Tibial nerve (tissue), 4 donors: ENCODE measurements around the gene DPY19L1. TPM values are rescaled to one million over a fixed set of nuclear protein-coding genes. Genes with fewer than 3 reads are reported as not detected.
"Not testable (repeated sequence)": the region's sequence is repeated elsewhere in the genome, so short reads cannot be mapped to it uniquely, and the experiment has no call there.

Experiments used
- DNase-seq, 2 donors: peaks; one replicate each; pipeline ENCODE4 v3.0.0-alpha.2; 2019; ENCODE audit warnings: low spot score in 2 of 2
- H3K27ac ChIP-seq, 4 donors: fragments of 200-600 bp; sonication (generic) in 3 of 4; one replicate each; pipeline ENCODE4 v1.5.1; 2017 to 2019; ENCODE audit warnings: mild to moderate bottlenecking in 1 of 4
- H3K27me3 ChIP-seq, 2 donors: fragments of 200-600 bp; sonication (generic) in 1 of 2; one replicate each; pipeline versions ENCODE4 v1.5.1 to v1.6.0; 2017 to 2019
- H3K36me3 ChIP-seq, 3 donors: fragments of 200-600 bp; sonication (generic); one replicate each; pipeline ENCODE4 v1.5.1; 2018 to 2019
- H3K4me1 ChIP-seq, 4 donors: fragments of 200-600 bp; sonication (generic) in 3 of 4; one replicate each; pipeline ENCODE4 v1.5.1; 2017 to 2019
- H3K4me3 ChIP-seq, 4 donors: fragments of 200-600 bp; sonication (generic) in 3 of 4; one replicate each; pipeline ENCODE4 v1.5.1; 2017 to 2019; ENCODE audit warnings: mild to moderate bottlenecking in 1 of 4, moderate library complexity in 1 of 4
- H3K9me3 ChIP-seq, 4 donors: fragments of 200-600 bp; sonication (generic) in 3 of 4; one replicate each; pipeline ENCODE4 v1.5.1; 2017 to 2019
- EP300 ChIP-seq, 2 donors: sonication (generic); formaldehyde crosslinking; IDR thresholded peaks; one replicate each; pipeline ENCODE4 v1.6.1; 2017; ENCODE audit warnings: antibody characterized with exemption in 2 of 2, mild to moderate bottlenecking in 1 of 2
- POLR2A ChIP-seq, 2 donors: fragments of 450-650 bp; IDR thresholded peaks; one replicate each; pipeline ENCODE4 v1.6.1; 2017; ENCODE audit warnings: antibody characterized with exemption in 2 of 2, mild to moderate bottlenecking in 2 of 2, moderate library complexity in 2 of 2
- WGBS, 2 donors: methylation state at CpG; one replicate each; pipeline ENCODE4 v1.1.5; 2018; 5-methylcytosine and 5-hydroxymethylcytosine counted together
- total RNA-seq, 4 donors: library from RNA; depleted of rRNA; stranded (reverse); fragments of >200 nt; gene quantifications; one replicate each; pipeline ENCODE4 v1.1.0, GENCODE V29; 2016
- TF ChIP-seq, protein P1 (sequence below), 5 experiments: fragments of 200-600 bp in 3 of 5; fragments of 450-650 bp in 2 of 5; sonication (generic) in 3 of 5; IDR thresholded peaks; one replicate each; pipeline ENCODE4 v1.5.1; 2016 to 2019; ENCODE audit warnings: antibody characterized with exemption in 5 of 5, mild to moderate bottlenecking in 3 of 5, moderate library complexity in 2 of 5

DPY19L1 gene
- total RNA-seq, 4 donors from 2014 or later, result 11.1 to 14.0 (median 12.7) TPM

- Histone ChIP-seq H3K4me1 (no peaks in the 10 kb centered on the region), H3K27me3 (no peaks in the 10 kb centered on the region), H3K4me3 (no peak overlapping the region), H3K27ac (no peak overlapping the region), H3K36me3 (no peaks in the 10 kb centered on the region), H3K9me3 (peaks cover 0 to 7% (median 0%) of the 10 kb centered on the region in 4 donors)
- no peak for DNase-seq
- WGBS, 2 donors, result 58 to 59% methylated on average over 4 of the region's 4 CpGs
- TF ChIP-seq EP300 (IDR thresholded peaks at IDR 0.05) (no peak), POLR2A (IDR thresholded peaks at IDR 0.05) (no peak)
- TF ChIP-seq, protein P1, sequence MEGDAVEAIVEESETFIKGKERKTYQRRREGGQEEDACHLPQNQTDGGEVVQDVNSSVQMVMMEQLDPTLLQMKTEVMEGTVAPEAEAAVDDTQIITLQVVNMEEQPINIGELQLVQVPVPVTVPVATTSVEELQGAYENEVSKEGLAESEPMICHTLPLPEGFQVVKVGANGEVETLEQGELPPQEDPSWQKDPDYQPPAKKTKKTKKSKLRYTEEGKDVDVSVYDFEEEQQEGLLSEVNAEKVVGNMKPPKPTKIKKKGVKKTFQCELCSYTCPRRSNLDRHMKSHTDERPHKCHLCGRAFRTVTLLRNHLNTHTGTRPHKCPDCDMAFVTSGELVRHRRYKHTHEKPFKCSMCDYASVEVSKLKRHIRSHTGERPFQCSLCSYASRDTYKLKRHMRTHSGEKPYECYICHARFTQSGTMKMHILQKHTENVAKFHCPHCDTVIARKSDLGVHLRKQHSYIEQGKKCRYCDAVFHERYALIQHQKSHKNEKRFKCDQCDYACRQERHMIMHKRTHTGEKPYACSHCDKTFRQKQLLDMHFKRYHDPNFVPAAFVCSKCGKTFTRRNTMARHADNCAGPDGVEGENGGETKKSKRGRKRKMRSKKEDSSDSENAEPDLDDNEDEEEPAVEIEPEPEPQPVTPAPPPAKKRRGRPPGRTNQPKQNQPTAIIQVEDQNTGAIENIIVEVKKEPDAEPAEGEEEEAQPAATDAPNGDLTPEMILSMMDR (IDR thresholded peaks at IDR 0.05), result no peak
These were observed 136.3 kb downstream of the DPY19L1 start for GRCh38 chr7:34900891-34901513.

DNA sequence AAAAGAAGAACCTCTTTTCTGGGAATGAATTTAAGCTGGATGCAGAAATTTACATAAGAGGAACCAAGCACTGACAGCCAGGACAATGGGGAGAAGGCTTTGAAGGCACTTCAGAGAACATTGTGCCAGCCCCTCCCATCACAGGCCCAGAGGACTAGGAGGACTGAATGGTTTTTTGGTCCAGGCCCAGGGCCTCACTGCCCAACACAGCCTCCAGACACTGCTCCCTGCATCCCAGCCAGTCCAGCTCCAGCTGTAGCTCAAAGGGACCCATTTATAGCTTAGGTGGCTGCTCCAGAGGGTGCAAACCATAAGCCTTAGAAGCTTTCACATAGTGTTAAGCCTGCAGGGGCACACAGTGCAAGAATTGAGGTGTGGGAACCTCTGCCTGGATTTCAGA lies 142.1 kb downstream of the DPY19L1 start:
- no peak for DNase-seq
- Histone ChIP-seq H3K4me3 (no peak overlapping the region), H3K27me3 (no peaks in the 10 kb centered on the region), H3K4me1 (no peaks in the 10 kb centered on the region), H3K9me3 (peaks cover 0 to 30% (median 0%) of the 10 kb centered on the region in 4 donors), H3K36me3 (no peaks in the 10 kb centered on the region), H3K27ac (no peak overlapping the region)
- TF ChIP-seq EP300 (IDR thresholded peaks at IDR 0.05), result no peak
- TF ChIP-seq, protein P1 (IDR thresholded peaks at IDR 0.05), result no peak

- peaks cover 0 to 19% (median 0%) of the 10 kb centered on the region in 4 donors for H3K9me3 ChIP-seq
- no peaks in the 10 kb centered on the region for H3K4me1 ChIP-seq
- H3K27me3 ChIP-seq, result no peaks in the 10 kb centered on the region
- 64 to 88% methylated on average over 1 of the region's 1 CpG for WGBS, 2 donors
- H3K27ac ChIP-seq, result no peak overlapping the region
- DNase-seq, result no peak
- TF ChIP-seq, protein P1 (IDR thresholded peaks at IDR 0.05), result no peak
- no peak for TF ChIP-seq POLR2A (IDR thresholded peaks at IDR 0.05)
- TF ChIP-seq EP300 (IDR thresholded peaks at IDR 0.05), result no peak
- H3K4me3 ChIP-seq, result no peak overlapping the region
- H3K36me3 ChIP-seq, result no peaks in the 10 kb centered on the region
These were observed 147.3 kb downstream of the DPY19L1 start for GRCh38 chr7:34889951-34890350.

GRCh38 chr7:34886856-34887255 lies 150.4 kb downstream of the DPY19L1 start:
- TF ChIP-seq EP300 (IDR thresholded peaks at IDR 0.05) (no peak), POLR2A (IDR thresholded peaks at IDR 0.05) (no peak)
- TF ChIP-seq, protein P1 (IDR thresholded peaks at IDR 0.05), result no peak
- DNase-seq, result no peak
- H3K4me1 ChIP-seq, result no peaks in the 10 kb centered on the region
- H3K9me3 ChIP-seq, result peaks cover 0 to 32% (median 0%) of the 10 kb centered on the region in 4 donors
- no peak overlapping the region for H3K4me3 ChIP-seq
- no peaks in the 10 kb centered on the region for H3K36me3 ChIP-seq
- H3K27me3 ChIP-seq, result no peaks in the 10 kb centered on the region
- H3K27ac ChIP-seq, result no peak overlapping the region

DNA sequence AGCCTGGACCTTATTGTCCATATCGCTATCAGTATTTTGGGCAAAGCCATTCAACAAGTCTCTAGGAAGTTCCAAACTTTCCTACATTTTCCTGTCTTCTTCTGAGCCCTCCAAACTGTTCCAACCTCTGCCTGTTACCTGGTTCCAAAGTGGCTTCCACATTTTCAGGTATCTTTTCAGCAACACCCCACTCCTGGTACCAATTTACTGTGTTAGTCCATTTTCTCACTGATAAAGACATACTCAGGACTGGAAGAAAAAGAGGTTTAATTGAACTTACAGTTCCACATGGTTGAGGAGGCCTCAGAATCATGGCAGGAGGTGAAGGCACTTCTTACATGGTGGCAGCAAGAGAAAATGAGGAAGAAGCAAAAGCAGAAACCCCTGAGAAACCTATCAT lies 153.4 kb downstream of the DPY19L1 start:
- H3K9me3 ChIP-seq, result peaks cover 0 to 32% (median 0%) of the 10 kb centered on the region in 4 donors
- H3K27ac ChIP-seq, H3K27me3 ChIP-seq, H3K4me3 ChIP-seq, H3K36me3 ChIP-seq, DNase-seq, H3K4me1 ChIP-seq: not testable (repeated sequence)
- 91 to 100% methylated on average over 1 of the region's 1 CpG for WGBS, 2 donors

GRCh38 chr7:34879871-34880270 lies 157.4 kb downstream of the DPY19L1 start:
- H3K4me1 ChIP-seq, result no peaks in the 10 kb centered on the region
- H3K9me3 ChIP-seq, result peaks cover 0 to 26% (median 0%) of the 10 kb centered on the region in 4 donors
- WGBS, 2 donors, result 70 to 86% methylated on average over 2 of the region's 2 CpGs
- TF ChIP-seq, protein P1 (IDR thresholded peaks at IDR 0.05), result no peak
- no peak overlapping the region for H3K4me3 ChIP-seq
- no peak for DNase-seq
- no peak overlapping the region for H3K27ac ChIP-seq
- no peaks in the 10 kb centered on the region for H3K36me3 ChIP-seq
- no peaks in the 10 kb centered on the region for H3K27me3 ChIP-seq

GRCh38 chr7:34878944-34879735 lies 158.1 kb downstream of the DPY19L1 start:
- 43 to 54% methylated on average over 8 of the region's 8 CpGs for WGBS, 2 donors
- DNase-seq, H3K36me3 ChIP-seq, H3K4me1 ChIP-seq, H3K27me3 ChIP-seq, H3K27ac ChIP-seq, H3K4me3 ChIP-seq: not testable (repeated sequence)
- peaks cover 0 to 20% (median 0%) of the 10 kb centered on the region in 4 donors for H3K9me3 ChIP-seq
